A549 (cell line): Measurements from ENCODE around the gene GLRX3. TPM values are rescaled to one million over a fixed set of nuclear protein-coding genes. Genes with fewer than 3 reads are reported as not detected.
A peak's percentile ranks its signal among the peaks of the same experiment; 100 is the strongest.

Source experiments
- ATAC-seq, 2 experiments: fragments of 200-7000 bp in 1 of 2; fragments of >200 bp in 1 of 2; cut with Nextera tagmentation in 1 of 2; cut with Tn5 transposase in 1 of 2; 3 replicates each; pipeline versions ENCODE4 v1.8.0 to v1.9.1; 2018 to 2020; ENCODE audit warnings: mild to moderate bottlenecking in 1 of 2, moderate library complexity in 1 of 2
- CTCF ChIA-PET: fragments of 300-600 bp; sonication (Branson Sonifier 250); formaldehyde crosslinking; extraction: SDS; loops from one replicate; lab custom pipeline; 2021; ENCODE audit warnings: antibody characterized with exemption, inconsistent platforms; lab: Yijun Ruan, JAX
- POLR2A ChIA-PET: fragments of 350-600 bp; formaldehyde crosslinking; extraction: SDS; loops from one replicate; lab custom pipeline; 2021; ENCODE audit warnings: antibody characterized with exemption, inconsistent platforms; lab: Yijun Ruan, JAX
- DNase-seq, 2 experiments: peaks; one replicate each; pipeline versions ENCODE4 v3.0.0 to v3.0.0-alpha.2; 2011 to 2016; ENCODE audit warnings: low read depth in 1 of 2, low spot score in 1 of 2
- FAIRE-seq: peaks from 2 replicates; lab custom pipeline; 2011; peaks lifted over from hg19 to GRCh38; lab: Jason Lieb, UNC
- H3K27ac ChIP-seq, 2 experiments: fragments of >200 bp; sonication (Bioruptor Twin); formaldehyde crosslinking; 3 replicates each; pipeline ENCODE4 v1.5.1; 2016 to 2017
- H3K4me1 ChIP-seq: fragments of >200 bp; sonication (Bioruptor Twin); formaldehyde crosslinking; 3 replicates; pipeline ENCODE4 v1.6.1; 2016
- H3K4me2 ChIP-seq: fragments of >200 bp; sonication (Bioruptor Twin); formaldehyde crosslinking; 3 replicates; pipeline ENCODE4 v1.6.1; 2016
- H3K4me3 ChIP-seq: fragments of >200 bp; sonication (Bioruptor Twin); formaldehyde crosslinking; 3 replicates; pipeline ENCODE4 v1.5.1; 2016
- H3K9me3 ChIP-seq: fragments of >200 bp; sonication (Bioruptor Twin); formaldehyde crosslinking; 3 replicates; pipeline ENCODE4 v1.6.1; 2016
- CEBPB ChIP-seq, 2 experiments: fragments of >200 bp in 1 of 2; sonication (Bioruptor Twin) in 1 of 2; formaldehyde crosslinking in 1 of 2; IDR thresholded peaks; 2 replicates each; pipeline ENCODE4 v1.6.1; 2012 to 2016
- CTCF ChIP-seq: fragments of >200 bp; sonication (Bioruptor Twin); formaldehyde crosslinking; IDR thresholded peaks from 3 replicates; pipeline ENCODE4 v1.5.1; 2016
- EHF ChIP-seq: fragments of 250-450 bp; sonication (Bioruptor Pico); IDR thresholded peaks from 2 replicates; pipeline ENCODE4 v1.5.0; 2020; ENCODE audit warnings: mild to moderate bottlenecking
- EHMT2 ChIP-seq: fragments of 200-600 bp; sonication (generic); IDR thresholded peaks from 2 replicates; pipeline ENCODE4 v1.6.1; 2016; ENCODE audit warnings: antibody characterized with exemption, low read depth, mild to moderate bottlenecking, moderate library complexity
- ELK1 ChIP-seq: fragments of 150-350 bp; IDR thresholded peaks from 2 replicates; pipeline ENCODE4 v1.6.1; 2014; ENCODE audit warnings: low read depth, mild to moderate bottlenecking, low read length
- EP300 ChIP-seq, 2 experiments: fragments of >200 bp; sonication (Bioruptor Twin); formaldehyde crosslinking; IDR thresholded peaks; 2 replicates in 1 of 2; 3 replicates in 1 of 2; pipeline ENCODE4 v1.6.1; 2016 to 2017
- FOSB ChIP-seq: fragments of 250-450 bp; sonication (Bioruptor Pico); IDR thresholded peaks from 2 replicates; pipeline ENCODE4 v1.5.0; 2020; ENCODE audit warnings: mild to moderate bottlenecking, moderate library complexity
- FOXS1 ChIP-seq: fragments of 250-450 bp; sonication (Bioruptor Pico); IDR thresholded peaks from 2 replicates; pipeline ENCODE4 v1.5.0; 2020; ENCODE audit warnings: mild to moderate bottlenecking, moderate library complexity
- GATA3 ChIP-seq: IDR thresholded peaks from 2 replicates; pipeline ENCODE4 v1.6.1; 2012; ENCODE audit warnings: borderline replicate concordance
- HDAC2 ChIP-seq: fragments of 200-600 bp; sonication (generic); IDR thresholded peaks from 2 replicates; pipeline ENCODE4 v1.6.1; 2016
- HEYL ChIP-seq: fragments of 250-450 bp; sonication (Bioruptor Pico); IDR thresholded peaks from 2 replicates; pipeline ENCODE4 v1.8.0; 2021; ENCODE audit warnings: mild to moderate bottlenecking, moderate library complexity
- HOXA7 ChIP-seq: fragments of 250-450 bp; sonication (Bioruptor Pico); IDR thresholded peaks from 2 replicates; pipeline ENCODE4 v1.5.0; 2020; ENCODE audit warnings: mild to moderate bottlenecking, moderate library complexity
- HOXB13 ChIP-seq: fragments of 250-450 bp; sonication (Bioruptor Pico); IDR thresholded peaks from 2 replicates; pipeline ENCODE4 v1.5.0; 2020; ENCODE audit warnings: low read depth, mild to moderate bottlenecking, moderate library complexity
- JUN ChIP-seq, 2 experiments: fragments of >200 bp; sonication (Bioruptor Twin); formaldehyde crosslinking; IDR thresholded peaks; 2 replicates in 1 of 2; 3 replicates in 1 of 2; pipeline ENCODE4 v1.6.1; 2016 to 2017
- JUNB ChIP-seq: fragments of >200 bp; sonication (Bioruptor Twin); formaldehyde crosslinking; IDR thresholded peaks from 2 replicates; pipeline ENCODE4 v1.6.1; 2016
- MAX ChIP-seq: IDR thresholded peaks from 2 replicates; pipeline ENCODE4 v1.6.1; 2012
- MAZ ChIP-seq: fragments of 150-350 bp; IDR thresholded peaks from 2 replicates; pipeline ENCODE4 v1.6.1; 2014; ENCODE audit warnings: antibody characterized with exemption, low read depth, low read length, borderline replicate concordance
- NFE2L2 ChIP-seq: fragments of 150-350 bp; conservative IDR thresholded peaks from 2 replicates; pipeline ENCODE4 v1.6.1; 2014; ENCODE audit warnings: low read length
- NR3C1 ChIP-seq: fragments of >200 bp; sonication (Bioruptor Twin); formaldehyde crosslinking; IDR thresholded peaks from 3 replicates; pipeline ENCODE4 v1.6.1; 2017
- PBX3 ChIP-seq: IDR thresholded peaks from 2 replicates; pipeline ENCODE4 v1.6.1; 2012
- RARB ChIP-seq: fragments of 250-450 bp; sonication (Bioruptor Pico); IDR thresholded peaks from 2 replicates; pipeline ENCODE4 v1.8.0; 2021; ENCODE audit warnings: mild to moderate bottlenecking, moderate library complexity
- RFX5 ChIP-seq: fragments of 450-650 bp; IDR thresholded peaks from 2 replicates; pipeline ENCODE4 v1.7.1; 2014; ENCODE audit warnings: antibody characterized with exemption, mild to moderate bottlenecking, moderate library complexity
- SMC3 ChIP-seq: fragments of >200 bp; sonication (Bioruptor Twin); formaldehyde crosslinking; IDR thresholded peaks from 3 replicates; pipeline ENCODE4 v1.6.1; 2018; ENCODE audit warnings: inconsistent platforms
- TFCP2L1 ChIP-seq: fragments of 250-450 bp; sonication (Bioruptor Pico); IDR thresholded peaks from 2 replicates; pipeline ENCODE4 v1.5.0; 2021; ENCODE audit warnings: mild to moderate bottlenecking
- ZSCAN20 ChIP-seq: fragments of 250-450 bp; sonication (Bioruptor Pico); IDR thresholded peaks from 2 replicates; pipeline ENCODE4 v1.8.0; 2022; ENCODE audit warnings: mild to moderate bottlenecking, moderate library complexity
- WGBS: methylation state at CpG from one replicate; pipeline ENCODE4 v1.1.6; 2017; ENCODE audit errors: missing lambda C conversion rate; 5-methylcytosine and 5-hydroxymethylcytosine counted together
- polyA plus RNA-seq, 4 experiments: library from polyadenylated mRNA; depleted of rRNA in 3 of 4; stranded (reverse); fragments of >200 nt; fragmentation: RNase III in 1 of 4; extraction: RNeasy Plus Mini Kit Qiagen cat#74134 plus additional on column Dnase treatment in 1 of 4; gene quantifications; 2 replicates in 3 of 4; 3 replicates in 1 of 4; pipeline ENCODE4 v1.2.3, GENCODE V29; 2011 to 2017
- TF ChIP-seq, protein P1 (sequence below): fragments of 250-450 bp; sonication (Bioruptor Pico); IDR thresholded peaks from 2 replicates; pipeline ENCODE4 v1.5.0; 2021; ENCODE audit warnings: mild to moderate bottlenecking, moderate library complexity, borderline replicate concordance
- TF ChIP-seq, protein P2 (sequence below): fragments of 450-650 bp; IDR thresholded peaks from 2 replicates; pipeline ENCODE4 v1.6.1; 2014; ENCODE audit warnings: antibody characterized with exemption
- TF ChIP-seq, protein P3 (sequence below): IDR thresholded peaks from 2 replicates; pipeline ENCODE4 v1.6.1; 2012; ENCODE audit warnings: low read depth, borderline replicate concordance

Gene GLRX3
- polyA plus RNA-seq, 2 of the 4 experiments (the other 2 are of a cell fraction), result 153 to 219 TPM

GRCh38 chr10:130203626-130204025, 67.4 kb downstream of the GLRX3 start:
- 21% methylated on average over 2 of the region's 18 CpGs for WGBS
- H3K4me2 ChIP-seq, result no peak overlapping the region
- H3K27ac ChIP-seq, result no peak overlapping the region
- no peak overlapping the region for H3K4me3 ChIP-seq
- H3K4me1 ChIP-seq, result 0 out of 3 replicates have a peak, but pooled peaks cover 3% of the 10 kb centered on the region
- CTCF ChIA-PET, result interaction anchor here (3.1 kb wide), 1 partner anchor 7 kb away, joined by 6 read pairs; no protein-coding TSS in a partner anchor
- FAIRE-seq (no peak), ATAC-seq (no peak), DNase-seq (no peak)
- no peak for TF ChIP-seq GATA3
- no peak for TF ChIP-seq EHMT2
- no peak for TF ChIP-seq FOXS1 (CRISPR knock-in tag)
- TF ChIP-seq TFCP2L1 (CRISPR knock-in tag), result no peak
- TF ChIP-seq HDAC2, result no peak
- no peak for TF ChIP-seq MAZ
- TF ChIP-seq, protein P1, sequence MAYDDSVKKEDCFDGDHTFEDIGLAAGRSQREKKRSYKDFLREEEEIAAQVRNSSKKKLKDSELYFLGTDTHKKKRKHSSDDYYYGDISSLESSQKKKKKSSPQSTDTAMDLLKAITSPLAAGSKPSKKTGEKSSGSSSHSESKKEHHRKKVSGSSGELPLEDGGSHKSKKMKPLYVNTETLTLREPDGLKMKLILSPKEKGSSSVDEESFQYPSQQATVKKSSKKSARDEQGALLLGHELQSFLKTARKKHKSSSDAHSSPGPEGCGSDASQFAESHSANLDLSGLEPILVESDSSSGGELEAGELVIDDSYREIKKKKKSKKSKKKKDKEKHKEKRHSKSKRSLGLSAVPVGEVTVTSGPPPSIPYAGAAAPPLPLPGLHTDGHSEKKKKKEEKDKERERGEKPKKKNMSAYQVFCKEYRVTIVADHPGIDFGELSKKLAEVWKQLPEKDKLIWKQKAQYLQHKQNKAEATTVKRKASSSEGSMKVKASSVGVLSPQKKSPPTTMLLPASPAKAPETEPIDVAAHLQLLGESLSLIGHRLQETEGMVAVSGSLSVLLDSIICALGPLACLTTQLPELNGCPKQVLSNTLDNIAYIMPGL (CRISPR knock-in tag), result no peak
- TF ChIP-seq JUNB, result no peak
- TF ChIP-seq FOSB (CRISPR knock-in tag), result no peak
- TF ChIP-seq, protein P2, sequence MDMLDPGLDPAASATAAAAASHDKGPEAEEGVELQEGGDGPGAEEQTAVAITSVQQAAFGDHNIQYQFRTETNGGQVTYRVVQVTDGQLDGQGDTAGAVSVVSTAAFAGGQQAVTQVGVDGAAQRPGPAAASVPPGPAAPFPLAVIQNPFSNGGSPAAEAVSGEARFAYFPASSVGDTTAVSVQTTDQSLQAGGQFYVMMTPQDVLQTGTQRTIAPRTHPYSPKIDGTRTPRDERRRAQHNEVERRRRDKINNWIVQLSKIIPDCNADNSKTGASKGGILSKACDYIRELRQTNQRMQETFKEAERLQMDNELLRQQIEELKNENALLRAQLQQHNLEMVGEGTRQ, result no peak
- no peak for TF ChIP-seq HOXA7 (CRISPR knock-in tag)
- TF ChIP-seq NR3C1, result no peak
- TF ChIP-seq SMC3, result no peak
- no peak for TF ChIP-seq ELK1
- POLR2A ChIA-PET, result no interaction called here
- H3K9me3 ChIP-seq, result no peaks in the 10 kb centered on the region

DNA sequence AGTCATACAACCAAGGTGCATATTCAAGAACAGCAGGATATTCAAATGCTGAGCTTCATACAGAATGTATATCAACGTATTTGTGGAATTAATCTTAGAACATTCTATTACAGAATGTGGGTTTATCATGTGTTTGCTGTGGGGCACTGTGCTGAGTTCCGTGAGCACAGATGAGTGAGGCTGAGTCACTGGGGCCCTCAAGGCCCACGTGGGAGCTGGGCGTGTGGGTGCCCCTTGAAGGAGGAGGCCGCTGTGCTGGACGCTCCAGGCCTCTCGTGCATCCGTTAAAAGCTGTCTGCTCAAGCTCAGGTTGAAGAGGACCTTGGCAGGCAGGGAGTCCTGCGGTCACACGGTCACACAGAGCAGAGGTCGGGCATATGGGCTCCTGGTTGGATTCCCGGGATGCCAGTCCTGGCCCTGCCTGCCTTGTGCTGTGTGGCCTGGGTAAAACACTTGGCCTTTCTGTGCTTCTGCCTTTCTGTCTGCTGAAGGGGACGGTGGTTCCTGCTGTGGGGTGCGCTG, 70.1 kb downstream of the GLRX3 start:
- WGBS, result 51% methylated on average over 14 of the region's 14 CpGs
- TF ChIP-seq EHF, result no peak
- TF ChIP-seq PBX3, result no peak
- no peak for TF ChIP-seq MAX
- TF ChIP-seq, all 56 proteins: peak for 0
- ATAC-seq, result peak in 1 of 2 experiments; percentile 15; a peak in 1 of 6 replicates
- Histone ChIP-seq H3K4me3 (no peak overlapping the region), H3K4me1 (0 out of 3 replicates have a peak, but pooled peaks cover 3% of the 10 kb centered on the region), H3K4me2 (no peak overlapping the region), H3K9me3 (no peaks in the 10 kb centered on the region), H3K27ac (no peak overlapping the region)
- FAIRE-seq, result no peak
- CTCF ChIA-PET, result interaction anchor here (1.1 to 3.1 kb wide), 2 partner anchors 10 to 16 kb away, joined by 3 to 6 read pairs; no protein-coding TSS in a partner anchor
- POLR2A ChIA-PET, result no interaction called here
- no peak for DNase-seq

DNA sequence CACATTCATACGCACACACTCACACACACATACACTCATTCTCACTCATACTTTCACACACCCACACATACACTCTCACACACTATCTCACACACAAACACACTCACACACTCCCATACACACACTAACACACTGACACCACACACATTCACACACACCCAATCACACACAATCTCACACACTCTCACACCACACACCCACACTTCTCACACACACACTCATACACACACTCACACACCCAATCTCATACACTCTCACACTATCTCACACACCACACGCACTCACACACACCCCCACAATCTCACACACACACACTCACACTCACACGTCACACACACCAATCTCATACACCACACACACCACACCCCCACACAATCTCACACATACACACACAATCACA, 71.0 kb downstream of the GLRX3 start:
- 63% methylated on average over 3 of the region's 3 CpGs for WGBS
- FAIRE-seq, result no peak
- CTCF ChIA-PET, result no interaction called here
- TF ChIP-seq CTCF, result no peak
- TF ChIP-seq ZSCAN20 (CRISPR knock-in tag), result no peak
- no peak for TF ChIP-seq HDAC2
- no peak for TF ChIP-seq FOSB (CRISPR knock-in tag)
- no peak for TF ChIP-seq EP300 (IDR thresholded peaks at IDR 0.05)
- TF ChIP-seq, protein P3, sequence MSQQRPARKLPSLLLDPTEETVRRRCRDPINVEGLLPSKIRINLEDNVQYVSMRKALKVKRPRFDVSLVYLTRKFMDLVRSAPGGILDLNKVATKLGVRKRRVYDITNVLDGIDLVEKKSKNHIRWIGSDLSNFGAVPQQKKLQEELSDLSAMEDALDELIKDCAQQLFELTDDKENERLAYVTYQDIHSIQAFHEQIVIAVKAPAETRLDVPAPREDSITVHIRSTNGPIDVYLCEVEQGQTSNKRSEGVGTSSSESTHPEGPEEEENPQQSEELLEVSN, result no peak
- TF ChIP-seq NFE2L2, result no peak
- no peak for TF ChIP-seq CEBPB (IDR thresholded peaks at IDR 0.05)
- TF ChIP-seq JUN (IDR thresholded peaks at IDR 0.05), result no peak
- no peak for TF ChIP-seq RARB
- no peak for TF ChIP-seq RFX5
- TF ChIP-seq HEYL, result no peak
- no peak for TF ChIP-seq HOXB13 (CRISPR knock-in tag)

More for the DNA sequence above, 71.0 kb downstream of the GLRX3 start:
- POLR2A ChIA-PET, result no interaction called here
- no peak overlapping the region for H3K27ac ChIP-seq
- no peak overlapping the region for H3K4me3 ChIP-seq
- no peaks in the 10 kb centered on the region for H3K9me3 ChIP-seq
- 0 out of 3 replicates have a peak, but pooled peaks cover under 1% of the 10 kb centered on the region for H3K4me1 ChIP-seq
- no peak for ATAC-seq
- no peak overlapping the region for H3K4me2 ChIP-seq
- no peak for DNase-seq
